Peyer's patch (tissue), 4 donors: ENCODE data around the gene KCTD18.

Source experiments
- POLR2A ChIP-seq, 2 donors: fragments of 450-650 bp; IDR thresholded peaks; one replicate each; pipeline ENCODE4 v1.5.1; 2017; ENCODE audit warnings: antibody characterized with exemption in 2 of 2, mild to moderate bottlenecking in 2 of 2, moderate library complexity in 2 of 2
- TF ChIP-seq, protein P1 (sequence below), 6 experiments: fragments of 450-650 bp in 4 of 6; fragments of 200-600 bp in 2 of 6; sonication (generic) in 1 of 6; IDR thresholded peaks; one replicate each; pipeline ENCODE4 v1.5.1; 2017 to 2019; ENCODE audit warnings: antibody characterized with exemption in 6 of 6, mild to moderate bottlenecking in 3 of 6, moderate library complexity in 1 of 6

DNA sequence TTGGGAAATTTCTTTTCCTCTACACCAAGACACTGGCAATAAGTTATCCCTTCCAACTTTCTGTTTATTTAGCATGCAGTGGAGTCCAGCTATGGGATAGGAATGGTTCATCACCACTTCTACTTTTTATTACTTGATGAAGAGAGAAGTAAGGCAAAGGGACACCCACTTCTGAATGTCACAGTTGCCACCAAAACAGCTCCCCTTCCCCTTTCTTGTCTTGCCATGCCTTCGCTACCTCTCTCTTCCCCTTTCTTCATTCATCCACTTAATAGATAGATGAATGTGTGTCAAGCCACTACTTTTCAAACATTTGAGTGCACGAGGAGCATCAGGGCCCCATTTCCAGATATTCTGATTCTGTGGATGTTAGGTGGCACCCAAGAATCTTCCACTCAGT is 59.6 kb downstream of the KCTD18 start:
- TF ChIP-seq, protein P1, sequence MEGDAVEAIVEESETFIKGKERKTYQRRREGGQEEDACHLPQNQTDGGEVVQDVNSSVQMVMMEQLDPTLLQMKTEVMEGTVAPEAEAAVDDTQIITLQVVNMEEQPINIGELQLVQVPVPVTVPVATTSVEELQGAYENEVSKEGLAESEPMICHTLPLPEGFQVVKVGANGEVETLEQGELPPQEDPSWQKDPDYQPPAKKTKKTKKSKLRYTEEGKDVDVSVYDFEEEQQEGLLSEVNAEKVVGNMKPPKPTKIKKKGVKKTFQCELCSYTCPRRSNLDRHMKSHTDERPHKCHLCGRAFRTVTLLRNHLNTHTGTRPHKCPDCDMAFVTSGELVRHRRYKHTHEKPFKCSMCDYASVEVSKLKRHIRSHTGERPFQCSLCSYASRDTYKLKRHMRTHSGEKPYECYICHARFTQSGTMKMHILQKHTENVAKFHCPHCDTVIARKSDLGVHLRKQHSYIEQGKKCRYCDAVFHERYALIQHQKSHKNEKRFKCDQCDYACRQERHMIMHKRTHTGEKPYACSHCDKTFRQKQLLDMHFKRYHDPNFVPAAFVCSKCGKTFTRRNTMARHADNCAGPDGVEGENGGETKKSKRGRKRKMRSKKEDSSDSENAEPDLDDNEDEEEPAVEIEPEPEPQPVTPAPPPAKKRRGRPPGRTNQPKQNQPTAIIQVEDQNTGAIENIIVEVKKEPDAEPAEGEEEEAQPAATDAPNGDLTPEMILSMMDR (IDR thresholded peaks at IDR 0.05) = no peak
- no peak for TF ChIP-seq POLR2A (IDR thresholded peaks at IDR 0.05)
